Iris pigment epithelial cell (primary cell): ENCODE measurements around the gene MYO5B.

ENCODE experiments used
- DNase-seq: peaks from one replicate; pipeline ENCODE4 v3.0.0-alpha.2; 2011; ENCODE audit warnings: low read depth

The MYO5B gene

GRCh38 chr18:50188652-50189051 is 6.3 kb downstream of the MYO5B start:
- DNase-seq, result no peak

GRCh38 chr18:50187659-50188058 is 7.3 kb downstream of the MYO5B start:
- DNase-seq, result no peak

GRCh38 chr18:50186385-50186784 is 8.6 kb downstream of the MYO5B start:
- no peak for DNase-seq

GRCh38 chr18:50183556-50183955 is 11.4 kb downstream of the MYO5B start:
- peak; percentile 91 for DNase-seq

- no peak for DNase-seq
Observed at GRCh38 chr18:50182511-50182910, 12.4 kb downstream of the MYO5B start.

- DNase-seq, result no peak
Observed at GRCh38 chr18:50181590-50181989, 13.4 kb downstream of the MYO5B start.

- DNase-seq, result no peak
Observed at GRCh38 chr18:50179465-50179864, 15.5 kb downstream of the MYO5B start.

- DNase-seq, result no peak
Observed at GRCh38 chr18:50177294-50177992, 17.5 kb downstream of the MYO5B start.

- DNase-seq, result no peak
Observed at GRCh38 chr18:50172367-50172766, 22.6 kb downstream of the MYO5B start.

- DNase-seq, result no peak
Observed at GRCh38 chr18:50171406-50171805, 23.5 kb downstream of the MYO5B start.

GRCh38 chr18:50170004-50170403 is 24.9 kb downstream of the MYO5B start:
- DNase-seq, result no peak

- no peak for DNase-seq
Observed at GRCh38 chr18:50169149-50169548, 25.8 kb downstream of the MYO5B start.

- DNase-seq, result no peak
Observed at GRCh38 chr18:50167966-50168365, 27.0 kb downstream of the MYO5B start.

- no peak for DNase-seq
Observed at GRCh38 chr18:50166901-50167300, 28.0 kb downstream of the MYO5B start.

GRCh38 chr18:50163505-50163904 is 31.4 kb downstream of the MYO5B start:
- no peak for DNase-seq

GRCh38 chr18:50162486-50163304 is 32.3 kb downstream of the MYO5B start:
- no peak for DNase-seq

- DNase-seq, result no peak
Observed at GRCh38 chr18:50161597-50162205, 33.2 kb downstream of the MYO5B start.

GRCh38 chr18:50159654-50160046 is 35.3 kb downstream of the MYO5B start:
- no peak for DNase-seq

GRCh38 chr18:50158866-50159653 is 35.9 kb downstream of the MYO5B start:
- DNase-seq, result no peak

GRCh38 chr18:50155406-50155805 is 39.5 kb downstream of the MYO5B start:
- no peak for DNase-seq

GRCh38 chr18:50154420-50154819 is 40.5 kb downstream of the MYO5B start:
- DNase-seq, result no peak

GRCh38 chr18:50152900-50153299 is 42.0 kb downstream of the MYO5B start:
- DNase-seq, result no peak
